ENCODE data around the gene PDE4D.
A peak's percentile ranks its signal among the peaks of the same experiment; 100 is the strongest.

The PDE4D gene

GRCh38 chr5:59151162-59151889 lies 742.2 kb downstream of the PDE4D start:
- no peak for DNase-seq

GRCh38 chr5:59149827-59150226 lies 743.7 kb downstream of the PDE4D start:
- no peak for DNase-seq

- no peak for DNase-seq
Measured at GRCh38 chr5:59149271-59149670, 744.3 kb downstream of the PDE4D start.

GRCh38 chr5:59146729-59147128 lies 746.8 kb downstream of the PDE4D start:
- no peak for DNase-seq

GRCh38 chr5:59143926-59144333 lies 749.6 kb downstream of the PDE4D start:
- no peak for DNase-seq

GRCh38 chr5:59142927-59143326 lies 750.6 kb downstream of the PDE4D start:
- DNase-seq: no peak

GRCh38 chr5:59142138-59142537 lies 751.4 kb downstream of the PDE4D start:
- no peak for DNase-seq

- no peak for DNase-seq
Measured at GRCh38 chr5:59140133-59140532, 753.4 kb downstream of the PDE4D start.

GRCh38 chr5:59139695-59140094 lies 753.8 kb downstream of the PDE4D start:
- no peak for DNase-seq

GRCh38 chr5:59138509-59138908 lies 755.0 kb downstream of the PDE4D start:
- DNase-seq: no peak

GRCh38 chr5:59137846-59138245 lies 755.7 kb downstream of the PDE4D start:
- no peak for DNase-seq

GRCh38 chr5:59136549-59136948 lies 757.0 kb downstream of the PDE4D start:
- DNase-seq: no peak

- no peak for DNase-seq
Measured at GRCh38 chr5:59134471-59135163, 758.9 kb downstream of the PDE4D start.

- no peak for DNase-seq
Measured at GRCh38 chr5:59133764-59134261, 759.7 kb downstream of the PDE4D start.

GRCh38 chr5:59132131-59132530 lies 761.4 kb downstream of the PDE4D start:
- DNase-seq: no peak

- DNase-seq: no peak
Measured at GRCh38 chr5:59130431-59130830, 763.1 kb downstream of the PDE4D start.

- no peak for DNase-seq
Measured at GRCh38 chr5:59128646-59129290, 764.8 kb downstream of the PDE4D start.

GRCh38 chr5:59126708-59127573 lies 766.6 kb downstream of the PDE4D start:
- peak; percentile 43 for DNase-seq

- no peak for DNase-seq
Measured at GRCh38 chr5:59126016-59126707, 767.4 kb downstream of the PDE4D start.

- DNase-seq: no peak
Measured at GRCh38 chr5:59125011-59125961, 768.2 kb downstream of the PDE4D start.

Data from left hindlimb (tissue), 1 donor.